A204.1 (cell line): ENCODE data around the gene MIEN1.
A peak's percentile ranks its signal among the peaks of the same experiment; 100 is the strongest.
"Not testable (repeated sequence)": the region's sequence is repeated elsewhere in the genome, so short reads cannot be mapped to it uniquely, and the experiment has no call there.

Experiments
- FAIRE-seq: peaks from 2 replicates; lab custom pipeline; 2012; peaks lifted over from hg19 to GRCh38; lab: Jason Lieb, UNC

The MIEN1 gene

GRCh38 chr17:39699157-39699817 lies 31.0 kb downstream of the MIEN1 start:
- not testable (repeated sequence) for FAIRE-seq

DNA sequence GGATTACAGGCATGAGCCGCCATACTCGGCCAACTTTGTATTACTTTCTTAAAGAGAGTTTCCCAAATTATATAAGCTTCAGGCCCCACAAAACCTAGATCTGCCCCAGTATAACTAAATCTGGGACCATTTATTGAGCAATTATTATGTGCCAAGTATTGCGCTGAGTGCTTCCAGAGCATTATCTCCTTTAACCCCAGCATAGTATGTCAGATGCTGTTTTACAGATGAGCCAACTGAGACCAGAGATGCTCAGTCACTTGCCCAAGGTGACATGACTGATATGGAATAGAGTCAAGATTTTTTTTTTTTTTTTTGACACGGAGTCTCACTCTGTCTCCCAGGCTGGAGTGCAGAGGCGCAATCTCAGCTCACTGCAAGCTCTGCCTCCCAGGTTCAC lies 32.4 kb downstream of the MIEN1 start:
- no peak for FAIRE-seq

DNA sequence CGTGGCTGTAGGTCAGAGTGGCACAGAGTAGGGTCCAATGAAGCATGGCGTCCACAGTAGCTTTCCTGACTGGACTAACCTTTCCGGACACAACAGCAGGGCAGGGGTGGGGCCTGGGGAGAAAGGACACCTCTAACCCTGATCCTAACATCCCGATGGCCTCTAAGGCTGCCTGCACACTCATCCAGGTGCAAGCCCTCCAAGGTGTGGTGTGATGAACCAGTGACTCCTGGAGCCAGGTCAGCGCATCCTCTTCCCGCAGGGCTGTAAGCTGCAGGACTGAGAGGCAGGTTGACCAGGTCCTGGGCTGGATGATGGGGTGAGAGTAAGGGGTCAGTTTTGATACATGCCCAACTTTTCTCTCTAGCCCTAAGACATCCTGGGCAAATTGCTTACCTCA lies 33.6 kb downstream of the MIEN1 start:
- FAIRE-seq: no peak

GRCh38 chr17:39695089-39695474 lies 35.2 kb downstream of the MIEN1 start:
- no peak for FAIRE-seq

GRCh38 chr17:39694593-39694992 lies 35.7 kb downstream of the MIEN1 start:
- FAIRE-seq: no peak

DNA sequence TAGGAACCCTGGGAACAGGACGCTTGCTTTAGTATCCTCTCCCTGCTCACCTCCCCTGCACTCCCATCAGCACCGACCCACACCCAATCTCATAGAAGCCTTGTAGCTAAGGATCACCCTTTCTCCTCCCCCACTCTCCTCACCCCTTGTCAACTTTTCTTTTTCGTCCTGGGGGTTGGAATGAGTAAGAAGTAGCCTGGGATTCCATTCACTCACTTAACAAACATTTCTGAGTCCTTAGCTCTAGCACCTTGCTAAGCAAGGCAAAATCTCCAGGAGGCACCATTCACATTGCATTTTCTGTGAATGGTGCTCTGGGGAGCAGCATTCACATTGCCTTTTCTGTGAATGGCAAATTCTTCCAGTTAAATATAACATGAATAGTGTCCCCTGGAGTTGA lies 41.4 kb downstream of the MIEN1 start:
- FAIRE-seq: no peak

GRCh38 chr17:39688475-39688835 lies 41.9 kb downstream of the MIEN1 start:
- no peak for FAIRE-seq

GRCh38 chr17:39687546-39688474 lies 42.5 kb downstream of the MIEN1 start, which contains the start of gene PGAP3:
Gene PGAP3, minus strand, starts transcription at chr17:39688057. Its CDS starts 43 bp downstream, at chr17:39688014.
- peak; percentile 49 for FAIRE-seq

DNA sequence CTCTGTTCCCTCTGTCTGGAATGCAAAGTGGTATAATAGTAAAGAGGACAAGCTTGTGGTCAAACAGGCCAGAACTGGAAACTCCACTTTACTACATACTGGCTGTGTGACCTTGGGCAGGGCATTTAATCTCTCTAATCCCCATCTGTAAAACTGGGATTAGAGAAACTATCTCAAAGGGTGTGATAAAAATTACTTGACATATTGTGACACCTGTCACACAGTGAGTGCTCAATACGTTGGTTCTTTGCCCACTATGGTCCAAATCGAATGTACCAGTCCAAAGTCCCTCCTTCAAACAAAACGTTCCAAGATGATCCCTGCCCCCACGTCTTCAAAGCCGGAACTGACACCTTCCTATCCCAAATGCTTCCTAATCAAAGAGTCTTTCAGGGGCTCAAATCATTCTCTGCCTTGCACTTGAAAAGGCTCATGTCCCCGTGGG lies 43.2 kb downstream of the MIEN1 start:
- FAIRE-seq: no peak

- no peak for FAIRE-seq
Measured at GRCh38 chr17:39684369-39685192, 45.8 kb downstream of the MIEN1 start.

GRCh38 chr17:39683295-39683939 lies 46.9 kb downstream of the MIEN1 start:
- FAIRE-seq: no peak

- FAIRE-seq: no peak
Measured at GRCh38 chr17:39679521-39680192, 50.7 kb downstream of the MIEN1 start.
